ENCODE measurements around the gene DCDC2.

GRCh38 chr6:24272148-24272547, 85.7 kb downstream of the DCDC2 start:
- TF ChIP-seq CTCF (IDR thresholded peaks at IDR 0.05) (no peak), EP300 (IDR thresholded peaks at IDR 0.05; ENCODE audit: low read depth) (no peak), POLR2AphosphoS5 (IDR thresholded peaks at IDR 0.05) (no peak), POLR2A (IDR thresholded peaks at IDR 0.05) (no peak)

Data from transverse colon (tissue), 4 donors.